OCI-M2 (cell line): ENCODE results near the gene SH3GLB2.
"Not testable (repeated sequence)": the region's sequence is repeated elsewhere in the genome, so short reads cannot be mapped to it uniquely, and the experiment has no call there.

Source experiments
- DNase-seq: peaks from one replicate; lab custom pipeline; 2025; ENCODE audit not compliant: unreplicated experiment; lab: John Stamatoyannopoulos, UW

The SH3GLB2 gene

GRCh38 chr9:129022037-129022436 lies 6.1 kb downstream of the SH3GLB2 start:
- no peak for DNase-seq

DNA sequence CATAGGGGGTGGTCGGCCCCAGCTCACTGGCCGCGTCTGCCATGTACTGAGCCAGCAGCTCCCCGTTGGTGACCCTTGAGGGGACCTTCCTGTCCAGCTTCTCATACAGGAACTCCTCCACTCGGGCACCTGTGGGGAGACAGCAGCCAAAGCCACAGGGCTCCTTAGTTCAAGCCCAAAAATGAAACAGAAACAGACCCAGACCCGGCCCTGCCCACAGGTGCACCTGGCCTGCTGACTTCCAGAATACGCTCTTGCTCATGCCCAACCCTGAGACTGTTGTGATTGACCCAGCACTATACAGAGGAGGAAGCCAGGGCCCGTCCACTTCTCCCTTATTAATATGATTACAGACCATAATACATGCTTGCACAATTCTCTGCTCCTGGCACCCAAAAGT lies 7.0 kb downstream of the SH3GLB2 start:
- DNase-seq, result no peak

DNA sequence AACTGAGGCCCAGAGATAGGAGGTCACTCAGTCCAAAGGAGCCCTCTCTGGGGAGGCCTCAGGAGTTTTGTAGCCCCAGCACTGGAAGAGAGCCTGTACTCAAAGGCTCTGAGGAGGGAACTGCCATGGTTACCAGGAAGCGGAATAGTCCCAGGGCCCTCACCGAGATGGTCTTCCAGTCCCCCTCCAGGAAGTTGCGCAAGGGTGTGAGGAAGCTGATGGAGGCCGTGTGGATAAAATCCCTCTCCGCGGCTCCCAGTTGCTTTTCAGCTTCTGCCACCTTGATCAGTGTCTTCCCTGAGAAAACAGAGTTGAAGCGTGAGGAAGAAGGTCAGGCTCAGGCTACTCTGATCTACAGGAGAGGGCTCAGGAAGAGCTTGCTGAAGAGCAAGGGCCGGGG lies 13.5 kb downstream of the SH3GLB2 start:
- DNase-seq, result no peak

GRCh38 chr9:129014124-129014523 lies 14.0 kb downstream of the SH3GLB2 start:
- DNase-seq, result no peak

DNA sequence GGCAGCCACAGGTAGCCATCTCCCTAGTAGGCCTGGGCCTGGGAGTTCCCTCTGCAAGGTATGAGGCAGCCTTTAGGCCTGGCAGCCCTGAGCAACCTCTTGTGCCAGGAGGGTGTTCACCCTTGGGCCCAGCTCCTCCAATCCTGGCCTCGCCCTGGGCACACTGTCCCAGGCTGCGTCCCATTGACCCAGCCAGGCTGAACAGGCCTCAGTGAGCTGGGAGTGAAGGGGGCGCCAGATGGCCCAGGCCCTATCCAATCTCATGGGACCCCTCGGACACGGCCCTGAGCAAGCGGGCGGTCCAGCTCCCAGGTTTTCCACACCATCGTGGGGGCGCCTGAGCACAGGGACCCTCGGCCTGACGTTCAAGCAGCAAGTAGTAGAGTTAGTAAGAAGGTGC lies 14.5 kb downstream of the SH3GLB2 start:
- DNase-seq, result no peak

- DNase-seq, result no peak
Measured at GRCh38 chr9:129012893-129013448, 15.2 kb downstream of the SH3GLB2 start.

GRCh38 chr9:129012343-129012742 lies 15.8 kb downstream of the SH3GLB2 start:
- DNase-seq, result no peak

- DNase-seq, result no peak
Measured at GRCh38 chr9:129011761-129012181, 16.4 kb downstream of the SH3GLB2 start.

GRCh38 chr9:129011170-129011569 lies 17.0 kb downstream of the SH3GLB2 start:
- DNase-seq, result no peak

- DNase-seq, result no peak
Measured at GRCh38 chr9:129010267-129010975, 17.7 kb downstream of the SH3GLB2 start.

GRCh38 chr9:129009584-129010141 lies 18.5 kb downstream of the SH3GLB2 start:
- DNase-seq, result no peak

GRCh38 chr9:129008986-129009583 lies 19.0 kb downstream of the SH3GLB2 start:
- no peak for DNase-seq

GRCh38 chr9:129008469-129008965 lies 19.6 kb downstream of the SH3GLB2 start:
- no peak for DNase-seq

DNA sequence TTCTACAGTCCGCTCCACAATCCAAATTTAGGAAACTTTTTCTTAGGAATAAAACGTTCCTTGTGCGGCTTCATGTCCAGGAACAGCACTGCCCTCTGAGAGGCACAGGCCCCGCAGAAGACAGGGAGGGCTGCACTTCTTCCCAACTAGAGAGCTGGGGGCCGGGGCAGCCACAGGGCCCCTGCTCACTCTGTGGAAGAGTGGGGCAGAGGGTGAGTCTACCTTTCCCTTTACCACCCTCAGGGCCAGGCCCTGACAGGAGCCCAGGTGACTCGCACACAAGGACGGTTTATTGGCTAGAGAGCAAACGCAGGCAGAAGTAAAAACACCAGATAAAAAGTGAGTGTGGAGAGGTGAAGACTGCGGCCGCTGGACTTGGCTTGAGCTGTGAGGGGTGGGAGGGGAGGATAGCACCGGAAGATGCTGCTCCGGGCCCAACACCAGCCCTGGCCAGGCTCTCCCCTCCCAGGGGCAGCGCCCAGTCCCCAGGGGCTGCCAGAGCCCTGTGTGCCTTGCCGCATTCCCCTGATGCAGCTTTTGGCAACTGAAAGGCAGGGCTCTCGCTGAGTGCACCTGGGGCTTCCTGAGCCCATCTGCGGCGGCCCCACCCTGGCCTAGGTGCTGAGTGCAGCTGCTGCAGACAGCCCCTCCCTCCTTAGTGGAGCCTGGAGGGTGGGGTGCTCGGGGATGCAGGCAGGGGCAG lies 20.2 kb downstream of the SH3GLB2 start:
- DNase-seq, result no peak

DNA sequence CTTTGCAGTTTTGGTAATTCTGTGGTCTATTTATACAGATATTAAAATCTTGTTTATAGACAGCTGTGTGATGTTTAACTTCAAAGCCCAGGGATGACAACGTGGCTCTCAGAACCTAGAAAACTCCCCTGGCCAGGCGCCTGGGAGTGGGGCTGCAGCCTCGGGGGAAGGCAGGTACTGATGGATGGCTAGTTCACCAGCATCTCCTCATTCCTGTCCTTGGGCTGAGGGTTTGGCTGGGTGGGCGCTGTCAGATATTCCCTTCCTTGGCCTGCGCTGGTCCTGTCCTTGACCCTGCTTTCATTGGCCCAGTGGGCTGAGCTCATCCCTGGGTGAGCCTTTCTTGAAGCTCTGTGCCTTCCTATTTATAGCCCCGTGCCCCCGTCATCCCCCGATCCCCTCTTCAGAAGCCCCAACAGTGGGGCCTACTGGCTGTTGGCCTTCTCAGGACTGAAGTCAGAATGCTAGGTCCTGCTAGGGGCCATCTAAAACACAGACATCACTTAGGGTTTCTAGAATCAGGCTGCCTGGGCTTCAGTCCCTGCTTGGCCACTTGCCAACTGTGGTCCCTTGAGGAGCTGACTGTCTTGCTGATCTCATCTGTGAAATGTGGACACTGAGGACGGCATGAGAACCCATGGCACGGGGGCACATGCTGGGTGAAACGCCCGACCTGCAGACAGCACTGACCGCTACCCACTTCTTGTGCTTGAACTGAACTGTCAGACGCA lies 20.9 kb downstream of the SH3GLB2 start:
- no peak for DNase-seq

- peak; percentile 23 for DNase-seq
Measured at GRCh38 chr9:129006328-129007034, 21.6 kb downstream of the SH3GLB2 start.

DNA sequence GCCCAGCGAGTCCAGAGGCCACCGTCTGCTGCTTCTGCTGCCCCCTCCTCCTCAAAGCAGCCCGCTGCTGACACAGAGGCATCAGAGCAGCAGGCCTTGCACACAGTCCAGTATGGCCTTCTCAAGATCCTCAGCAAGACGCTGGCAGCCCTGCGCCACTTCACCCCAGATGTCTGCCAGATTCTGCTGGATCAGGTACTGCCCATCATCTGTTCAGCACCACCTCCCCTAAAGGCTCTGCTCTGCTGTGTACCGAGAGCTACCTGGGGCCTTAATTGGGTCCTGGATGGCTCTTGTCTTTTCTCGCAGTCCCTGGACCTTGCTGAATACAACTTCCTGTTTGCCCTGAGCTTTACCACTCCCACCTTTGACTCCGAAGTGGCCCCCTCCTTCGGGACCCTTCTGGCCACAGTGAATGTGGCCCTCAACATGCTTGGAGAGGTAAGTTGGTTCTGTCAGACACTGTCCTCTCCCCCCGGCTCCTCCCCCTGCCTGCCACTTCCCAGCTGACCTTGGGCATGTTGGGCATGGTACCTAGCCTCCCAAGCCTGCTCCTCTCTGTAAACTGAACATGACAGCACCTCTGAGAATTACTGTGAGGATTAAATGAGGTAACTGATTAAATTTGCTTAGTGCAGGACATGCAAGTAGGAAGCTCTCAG lies 22.7 kb downstream of the SH3GLB2 start:
- DNase-seq, result no peak

DNA sequence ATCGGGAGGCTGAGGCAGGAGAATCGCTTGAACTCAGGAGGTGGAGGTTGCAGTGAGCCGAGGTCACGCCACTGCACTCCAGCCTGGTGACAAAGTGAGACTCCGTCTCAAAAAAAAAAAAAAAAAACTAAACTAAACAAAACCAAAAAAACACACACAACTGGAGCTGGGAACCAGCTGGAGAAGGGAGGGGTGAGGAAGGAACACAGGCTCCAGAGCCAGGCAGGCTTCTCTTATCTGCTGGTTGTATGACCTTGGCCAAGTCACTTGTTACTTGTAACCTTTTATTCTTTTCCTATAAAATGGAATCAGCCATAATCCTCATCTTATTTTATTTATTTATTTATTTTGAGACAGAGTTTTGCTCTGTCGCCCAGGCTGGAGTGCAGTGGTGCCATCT lies 24.0 kb downstream of the SH3GLB2 start:
- DNase-seq, result not testable (repeated sequence)

DNA sequence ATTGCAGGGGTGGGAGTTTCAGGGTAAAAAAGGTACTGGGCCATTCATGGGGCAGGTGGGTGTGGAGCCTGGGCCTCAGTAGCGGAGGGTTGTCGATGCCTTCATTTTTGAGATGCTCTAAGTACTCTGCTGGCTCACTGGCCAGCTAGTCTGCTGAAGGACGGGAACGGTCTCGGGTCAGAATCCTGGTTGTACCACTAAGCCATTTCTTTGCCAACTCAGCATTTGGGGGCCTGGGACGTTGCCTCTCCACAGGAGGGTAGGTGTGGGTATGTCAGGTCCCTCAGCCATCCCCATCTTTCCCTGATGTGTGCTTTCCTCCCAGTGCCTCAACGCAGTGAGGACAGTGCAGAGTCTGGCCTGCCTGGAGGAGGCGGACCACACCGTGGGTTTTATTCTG lies 25.1 kb downstream of the SH3GLB2 start:
- no peak for DNase-seq
